ENCODE data around the gene HLA-A. TPM values are rescaled to one million over a fixed set of nuclear protein-coding genes. Genes with fewer than 3 reads are reported as not detected.

Gene HLA-A
- total and polyA plus RNA-seq, 2 of the 13 experiments (the other 11 are each of a cell fraction or from before 2014, with no cell fraction given) = 345 to 527 TPM

DNA sequence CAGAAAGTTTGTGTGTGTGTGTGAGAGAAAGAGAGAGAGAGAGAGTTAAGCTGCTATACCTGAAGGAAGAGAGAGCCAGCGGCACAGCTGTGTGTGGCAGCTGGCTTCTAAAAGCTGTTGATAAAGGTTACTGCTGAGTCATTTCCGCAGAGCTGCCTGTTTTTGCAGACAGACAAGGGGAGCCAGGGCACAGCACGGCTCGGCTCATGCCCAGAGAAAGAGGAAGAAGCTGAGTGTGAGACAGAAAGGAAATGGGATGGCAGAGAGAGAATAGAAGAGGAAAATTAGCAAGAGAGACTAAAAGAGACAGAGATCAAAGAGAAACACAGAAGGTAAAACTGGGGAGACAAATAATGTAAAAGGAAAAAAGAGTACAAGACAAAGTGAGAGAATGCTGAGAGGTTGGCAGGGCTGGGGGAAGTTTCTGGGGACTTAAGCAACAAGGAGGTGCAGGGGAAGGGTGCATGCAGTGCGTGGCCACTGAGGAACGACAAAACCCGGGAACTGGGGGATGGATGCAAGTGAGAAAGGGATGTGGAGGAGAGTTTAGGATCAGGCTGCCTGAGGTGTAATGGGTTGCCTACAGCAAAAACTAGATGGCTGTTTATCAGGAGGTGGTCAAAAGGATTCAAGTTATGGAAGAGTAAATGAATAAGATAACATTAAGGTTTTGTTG, 22.7 kb downstream of the HLA-A start (continued):
- TF ChIP-seq RNF219 (CRISPR knock-in tag; IDR thresholded peaks at IDR 0.05) (no peak), ZFX (CRISPR knock-in tag; IDR thresholded peaks at IDR 0.05; ENCODE audit: low read depth) (no peak), ZNF260 (CRISPR knock-in tag; IDR thresholded peaks at IDR 0.05; ENCODE audit: borderline replicate concordance, low read depth) (no peak), SCMH1 (CRISPR knock-in tag; IDR thresholded peaks at IDR 0.05; ENCODE audit: borderline replicate concordance) (no peak), NFE2L1 (CRISPR knock-in tag; IDR thresholded peaks at IDR 0.05; ENCODE audit: borderline replicate concordance) (peak; percentile 98), ZNF878 (CRISPR knock-in tag; IDR thresholded peaks at IDR 0.05) (no peak; the same call in 1 of the 2 replicates), E2F1 (CRISPR knock-in tag; IDR thresholded peaks at IDR 0.05) (no peak), ZNF629 (CRISPR knock-in tag; conservative IDR thresholded peaks at IDR 0.05) (no peak), ZNF720 (CRISPR knock-in tag; IDR thresholded peaks at IDR 0.05) (no peak), STAG1 (CRISPR knock-in tag; IDR thresholded peaks at IDR 0.05) (no peak), SKI (IDR thresholded peaks at IDR 0.05; ENCODE audit: partially characterized antibody) (peak; percentile 42), ATAD3A (CRISPR knock-in tag; IDR thresholded peaks at IDR 0.05) (no peak), ZNF75D (CRISPR knock-in tag; IDR thresholded peaks at IDR 0.05; ENCODE audit: borderline replicate concordance) (no peak), CBX5 (CRISPR knock-in tag; IDR thresholded peaks at IDR 0.05; ENCODE audit: borderline replicate concordance) (peak; percentile 88; the same call in 1 of the 2 replicates), ELF4 (CRISPR knock-in tag; IDR thresholded peaks at IDR 0.05; ENCODE audit: borderline replicate concordance) (no peak; the same call in 1 of the 2 replicates), TP53 (CRISPR knock-in tag; conservative IDR thresholded peaks at IDR 0.05) (no peak), RBFOX2 (IDR thresholded peaks at IDR 0.05; ENCODE audit: low read depth, low read length) (no peak)
- TF ChIP-seq, protein P1, sequence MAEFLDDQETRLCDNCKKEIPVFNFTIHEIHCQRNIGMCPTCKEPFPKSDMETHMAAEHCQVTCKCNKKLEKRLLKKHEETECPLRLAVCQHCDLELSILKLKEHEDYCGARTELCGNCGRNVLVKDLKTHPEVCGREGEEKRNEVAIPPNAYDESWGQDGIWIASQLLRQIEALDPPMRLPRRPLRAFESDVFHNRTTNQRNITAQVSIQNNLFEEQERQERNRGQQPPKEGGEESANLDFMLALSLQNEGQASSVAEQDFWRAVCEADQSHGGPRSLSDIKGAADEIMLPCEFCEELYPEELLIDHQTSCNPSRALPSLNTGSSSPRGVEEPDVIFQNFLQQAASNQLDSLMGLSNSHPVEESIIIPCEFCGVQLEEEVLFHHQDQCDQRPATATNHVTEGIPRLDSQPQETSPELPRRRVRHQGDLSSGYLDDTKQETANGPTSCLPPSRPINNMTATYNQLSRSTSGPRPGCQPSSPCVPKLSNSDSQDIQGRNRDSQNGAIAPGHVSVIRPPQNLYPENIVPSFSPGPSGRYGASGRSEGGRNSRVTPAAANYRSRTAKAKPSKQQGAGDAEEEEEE (CRISPR knock-in tag; IDR thresholded peaks at IDR 0.05; ENCODE audit: borderline replicate concordance) = no peak
- TF ChIP-seq, protein P2, sequence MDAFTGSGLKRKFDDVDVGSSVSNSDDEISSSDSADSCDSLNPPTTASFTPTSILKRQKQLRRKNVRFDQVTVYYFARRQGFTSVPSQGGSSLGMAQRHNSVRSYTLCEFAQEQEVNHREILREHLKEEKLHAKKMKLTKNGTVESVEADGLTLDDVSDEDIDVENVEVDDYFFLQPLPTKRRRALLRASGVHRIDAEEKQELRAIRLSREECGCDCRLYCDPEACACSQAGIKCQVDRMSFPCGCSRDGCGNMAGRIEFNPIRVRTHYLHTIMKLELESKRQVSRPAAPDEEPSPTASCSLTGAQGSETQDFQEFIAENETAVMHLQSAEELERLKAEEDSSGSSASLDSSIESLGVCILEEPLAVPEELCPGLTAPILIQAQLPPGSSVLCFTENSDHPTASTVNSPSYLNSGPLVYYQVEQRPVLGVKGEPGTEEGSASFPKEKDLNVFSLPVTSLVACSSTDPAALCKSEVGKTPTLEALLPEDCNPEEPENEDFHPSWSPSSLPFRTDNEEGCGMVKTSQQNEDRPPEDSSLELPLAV (CRISPR knock-in tag; conservative IDR thresholded peaks at IDR 0.05; ENCODE audit: low read depth) = no peak
- TF ChIP-seq, protein P3, sequence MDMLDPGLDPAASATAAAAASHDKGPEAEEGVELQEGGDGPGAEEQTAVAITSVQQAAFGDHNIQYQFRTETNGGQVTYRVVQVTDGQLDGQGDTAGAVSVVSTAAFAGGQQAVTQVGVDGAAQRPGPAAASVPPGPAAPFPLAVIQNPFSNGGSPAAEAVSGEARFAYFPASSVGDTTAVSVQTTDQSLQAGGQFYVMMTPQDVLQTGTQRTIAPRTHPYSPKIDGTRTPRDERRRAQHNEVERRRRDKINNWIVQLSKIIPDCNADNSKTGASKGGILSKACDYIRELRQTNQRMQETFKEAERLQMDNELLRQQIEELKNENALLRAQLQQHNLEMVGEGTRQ (IDR thresholded peaks at IDR 0.05; ENCODE audit: low read depth, low read length) = no peak
- TF ChIP-seq, protein P3 (CRISPR knock-in tag; IDR thresholded peaks at IDR 0.05; ENCODE audit: borderline replicate concordance) = no peak

Data from HepG2 (cell line).